ENCODE measurements around the gene CCDC102A. TPM values are rescaled to one million over a fixed set of nuclear protein-coding genes. Genes with fewer than 3 reads are reported as not detected.

CCDC102A gene
- total RNA-seq, 1 donor from 2014 or later = 10.1 TPM

DNA sequence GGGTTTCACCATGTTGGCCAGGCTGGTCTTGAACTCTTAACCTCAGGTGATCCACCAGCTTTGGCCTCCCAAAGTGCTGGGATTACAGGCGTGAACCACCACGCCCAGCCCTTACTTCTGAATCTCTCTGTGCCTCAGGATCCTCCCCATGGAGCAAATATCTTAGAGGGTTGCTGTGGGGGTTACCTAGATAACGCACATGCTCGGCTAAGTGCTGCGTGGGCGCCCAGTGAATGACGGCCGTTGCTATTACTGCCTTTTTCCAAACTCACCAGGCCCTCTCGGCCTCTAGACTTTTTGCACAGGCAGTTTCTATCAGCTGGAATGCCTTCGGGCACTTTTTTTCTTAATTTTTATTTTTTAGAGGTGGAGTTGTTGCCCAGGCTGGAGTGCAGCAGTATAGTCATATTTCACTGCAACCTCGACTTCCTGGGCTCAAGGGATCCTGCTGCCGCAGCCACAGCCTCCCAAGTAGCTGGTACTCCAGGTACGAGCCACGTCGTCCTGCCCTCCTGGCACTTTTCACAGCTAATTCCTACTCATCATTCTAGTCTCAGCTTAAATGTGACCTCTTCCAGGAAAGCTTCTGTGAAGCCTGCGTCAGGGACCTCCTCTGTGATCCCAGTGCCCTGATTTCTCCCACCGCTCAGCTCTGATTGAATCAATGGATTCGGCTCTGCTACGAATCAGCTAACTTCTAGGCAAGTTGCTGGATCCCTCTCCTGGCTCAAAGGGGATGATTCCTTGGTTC is 8.6 kb downstream of the CCDC102A start:
- intact Hi-C loops (cut with micrococcal nuclease) = loop anchor here (2.0 kb wide), 1 partner anchor 41 kb away; the partner anchor contains the start of gene DOK4

DNA sequence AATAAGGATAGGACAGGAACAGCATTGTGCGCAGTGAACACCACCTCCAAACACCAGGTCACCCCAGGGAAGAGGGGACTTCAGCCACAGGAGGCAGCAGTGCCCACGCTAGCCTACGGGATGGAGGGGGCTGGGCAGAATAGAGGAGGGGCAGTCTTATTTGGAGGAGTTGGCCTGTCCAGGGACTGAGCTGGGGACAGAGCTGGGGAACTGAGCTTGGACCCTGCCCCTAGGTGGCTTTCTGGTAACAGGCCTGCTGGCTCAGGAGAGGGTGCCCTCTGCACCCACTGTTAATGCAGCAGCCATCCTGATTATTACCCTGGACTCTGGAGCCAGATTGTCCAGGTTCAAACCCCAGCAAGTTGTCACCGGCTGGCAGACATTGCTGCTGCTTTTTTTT is 9.3 kb downstream of the CCDC102A start:
- intact Hi-C loops (cut with micrococcal nuclease) = no loop called here

DNA sequence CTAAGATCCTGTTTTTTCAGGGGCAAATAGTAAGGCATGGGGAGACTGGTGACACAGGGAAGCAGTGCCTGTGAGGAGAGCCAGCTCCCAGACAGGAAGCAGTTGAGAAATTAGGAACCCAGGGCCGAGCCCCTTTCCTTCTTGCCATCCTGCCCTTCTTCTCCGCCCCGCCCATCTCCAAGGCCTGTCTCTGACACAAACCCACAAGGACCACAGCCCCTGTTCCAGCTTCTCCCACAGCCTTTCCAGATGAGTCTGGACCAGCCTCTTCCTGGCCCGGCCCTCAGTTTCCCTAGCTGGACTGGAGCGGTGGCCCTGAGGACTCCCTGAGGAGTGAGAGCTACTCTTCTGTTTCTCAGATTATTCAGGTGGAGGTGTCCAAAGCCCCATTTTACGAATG is 9.9 kb downstream of the CCDC102A start:
- intact Hi-C loops (cut with micrococcal nuclease) = no loop called here

DNA sequence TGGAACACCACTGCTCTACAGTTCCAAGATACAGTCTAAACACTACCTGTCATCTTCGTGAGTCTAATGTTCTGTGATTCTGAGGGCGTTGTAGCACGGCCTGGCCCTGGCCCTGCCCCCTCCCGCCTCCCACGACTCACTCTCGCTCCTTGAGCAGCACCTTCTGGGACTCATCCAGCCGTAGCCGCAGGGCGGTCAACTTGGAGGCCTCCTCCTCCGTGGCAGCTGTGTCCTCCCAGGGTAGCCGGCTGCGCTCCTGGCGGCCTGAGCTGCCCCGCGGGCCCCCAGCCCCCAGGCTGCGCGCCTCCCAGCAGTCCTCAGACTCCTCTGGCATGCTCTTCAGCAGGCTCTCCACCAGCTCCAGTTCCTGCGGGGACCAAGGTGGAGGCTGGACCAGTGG is 10.6 kb downstream of the CCDC102A start:
- intact Hi-C loops (cut with micrococcal nuclease) = no loop called here

DNA sequence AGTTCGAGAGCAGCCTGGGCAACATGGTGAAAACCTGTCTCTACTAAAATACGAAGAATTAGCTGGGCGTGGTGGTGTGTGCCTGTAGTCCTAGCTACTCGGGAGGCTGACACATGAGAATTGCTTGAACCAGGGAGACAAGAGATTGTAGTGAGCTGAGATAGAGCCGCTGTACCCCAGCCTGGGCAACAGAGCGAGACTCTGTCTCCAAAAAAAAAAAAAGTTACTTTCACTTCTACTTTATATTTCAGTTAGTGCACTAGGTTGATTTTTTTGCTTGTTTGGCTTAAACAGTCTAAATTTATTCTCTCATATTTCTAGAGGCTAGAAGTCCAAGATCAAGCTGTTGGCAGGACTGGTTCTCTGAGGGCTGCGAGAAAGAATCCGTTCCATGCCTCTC is 13.4 kb downstream of the CCDC102A start:
- intact Hi-C loops (cut with micrococcal nuclease) = no loop called here

DNA sequence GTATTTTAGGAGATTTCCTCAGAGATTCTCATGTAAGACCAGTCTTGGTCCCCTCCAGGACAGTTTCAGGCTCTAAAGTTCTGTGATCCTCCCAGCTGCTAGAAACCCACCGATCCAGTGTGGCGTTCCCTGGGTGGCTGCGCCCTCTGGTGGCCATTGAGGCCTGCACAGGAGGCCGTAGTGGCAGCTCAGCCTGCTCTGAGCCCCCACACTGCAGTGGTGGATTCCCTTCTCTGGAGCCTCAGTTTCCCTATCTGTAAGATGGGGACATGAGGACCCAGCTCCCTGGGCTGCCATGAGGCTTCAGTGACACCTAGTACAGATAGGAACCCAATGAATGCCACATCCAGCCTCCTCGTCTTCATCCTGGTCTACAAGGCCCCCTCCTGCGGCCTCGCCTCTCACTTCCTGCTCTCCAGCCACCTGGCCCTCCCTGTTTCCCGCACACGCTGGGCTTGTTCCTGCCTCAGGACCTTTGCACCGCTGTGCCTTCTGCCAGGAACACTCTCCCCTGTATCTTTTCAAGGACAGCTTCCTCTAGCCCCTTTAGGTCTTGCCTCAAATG is 16.5 kb downstream of the CCDC102A start:
- intact Hi-C loops (cut with micrococcal nuclease) = loop anchor here (1.0 to 5.0 kb wide), 4 partner anchors 43 to 220 kb away; partner anchors contain the start of gene POLR2C

DNA sequence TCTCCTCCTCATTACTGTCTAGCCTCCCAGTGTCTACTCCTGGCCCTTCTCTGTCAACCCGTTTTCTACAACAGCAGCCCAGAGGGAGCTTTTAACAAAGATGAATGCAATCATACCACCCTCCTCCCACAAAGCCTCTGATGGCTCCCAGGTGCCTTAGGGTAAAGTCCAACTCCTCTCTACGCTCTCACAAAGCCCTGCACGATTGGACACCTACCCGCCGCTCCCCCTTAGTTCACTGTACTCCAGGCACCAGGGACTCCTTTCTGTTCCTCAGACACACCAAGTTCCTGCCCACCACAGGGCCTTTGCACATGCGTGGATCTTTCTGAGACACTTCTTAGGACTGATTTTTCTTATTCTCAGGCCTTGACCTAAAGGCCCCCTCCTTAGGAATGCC is 17.4 kb downstream of the CCDC102A start:
- intact Hi-C loops (cut with micrococcal nuclease) = loop anchor here (1.0 to 5.0 kb wide), 4 partner anchors 42 to 219 kb away; partner anchors contain the start of gene POLR2C

DNA sequence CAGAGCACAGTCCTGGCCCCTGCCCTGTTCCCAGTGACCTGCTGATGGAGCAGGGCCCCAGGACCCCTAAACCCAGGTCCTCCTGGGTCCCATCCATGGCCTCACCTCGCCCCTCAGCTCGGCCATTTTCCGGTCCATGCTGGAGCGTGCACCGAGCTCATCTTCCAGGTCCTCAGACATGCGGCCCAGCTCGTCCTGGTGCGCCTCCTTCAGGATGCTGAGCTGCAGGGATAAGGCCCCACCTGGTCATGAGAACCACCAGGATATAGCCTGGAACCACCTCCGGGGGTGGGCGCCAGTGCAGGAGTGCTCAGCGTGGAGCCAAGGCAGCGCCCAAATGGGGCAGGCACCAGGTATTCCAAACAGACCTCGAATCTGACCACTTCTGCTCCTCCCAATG is 17.9 kb downstream of the CCDC102A start:
- intact Hi-C loops (cut with micrococcal nuclease) = loop anchor here (5.0 kb wide), 1 partner anchor 41 kb away; no protein-coding TSS in a partner anchor

DNA sequence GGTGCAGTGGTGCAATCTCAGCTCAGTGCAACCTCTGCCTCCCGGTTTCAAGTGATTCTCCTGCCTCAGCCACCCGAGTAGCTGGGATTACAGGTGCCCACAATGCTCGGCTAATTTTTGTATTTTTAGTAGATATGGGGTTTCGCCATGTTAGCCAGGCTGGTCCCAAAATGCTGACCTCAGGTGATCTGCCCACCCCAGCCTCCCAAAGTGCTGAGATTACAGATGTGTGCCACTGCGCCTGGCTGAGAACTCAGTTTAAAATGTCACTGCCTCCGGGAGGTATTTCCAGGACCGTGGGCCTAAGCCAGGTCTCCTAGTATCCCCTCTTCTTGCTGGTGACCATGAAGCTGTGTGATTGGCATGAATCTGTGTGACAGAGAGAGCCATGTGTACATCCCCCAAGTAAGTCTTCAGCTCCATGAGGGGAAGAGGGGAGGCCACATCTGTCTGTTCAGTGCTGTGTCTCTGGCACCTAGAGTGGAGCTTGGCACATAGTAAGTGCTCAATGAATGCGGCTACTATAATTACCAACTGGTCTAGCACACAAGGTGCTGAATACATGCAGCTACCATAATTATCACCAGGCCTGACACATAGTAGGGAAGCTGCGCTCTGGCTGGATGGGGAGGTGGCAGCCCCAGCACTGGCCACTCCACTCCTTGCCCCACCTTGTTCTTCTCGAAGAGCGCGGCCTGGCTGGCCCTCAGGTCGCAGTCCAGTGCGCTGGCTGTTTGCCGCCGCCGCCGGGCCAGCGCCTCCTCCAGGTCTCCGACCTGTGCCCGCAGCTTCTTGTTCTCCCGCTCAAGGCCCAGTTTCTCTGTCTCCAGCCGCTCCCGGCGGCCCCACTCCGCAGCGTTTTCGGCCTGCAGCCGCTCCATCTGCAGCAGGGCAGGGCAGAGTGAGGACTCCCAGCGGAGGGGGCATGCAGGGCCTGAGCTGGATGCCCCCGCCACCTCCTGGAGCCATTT is 18.7 kb downstream of the CCDC102A start:
- intact Hi-C loops (cut with micrococcal nuclease) = loop anchor here (5.0 kb wide), 1 partner anchor 40 kb away; no protein-coding TSS in a partner anchor

DNA sequence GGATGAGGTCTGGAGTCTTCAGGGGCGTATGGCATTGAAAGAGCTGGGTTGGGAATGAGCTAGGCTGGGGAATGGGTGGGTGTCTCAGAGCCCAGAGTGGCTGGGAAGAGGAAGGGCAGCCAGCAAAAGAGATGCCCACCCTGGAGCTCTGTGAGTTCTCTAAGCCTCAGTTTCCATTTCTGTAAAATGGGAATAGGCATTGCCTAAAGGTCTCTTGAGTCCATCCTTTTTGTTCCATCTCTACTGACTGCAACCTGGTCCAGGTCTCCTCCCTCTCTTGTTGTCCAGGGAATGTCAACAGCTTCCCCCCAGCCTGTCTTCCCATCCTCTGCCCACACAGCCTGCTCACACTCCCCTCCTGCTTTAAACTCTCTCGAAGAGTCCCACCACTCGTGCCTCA is 19.6 kb downstream of the CCDC102A start:
- intact Hi-C loops (cut with micrococcal nuclease) = loop anchor here (5.0 kb wide), 1 partner anchor 39 kb away; no protein-coding TSS in a partner anchor

DNA sequence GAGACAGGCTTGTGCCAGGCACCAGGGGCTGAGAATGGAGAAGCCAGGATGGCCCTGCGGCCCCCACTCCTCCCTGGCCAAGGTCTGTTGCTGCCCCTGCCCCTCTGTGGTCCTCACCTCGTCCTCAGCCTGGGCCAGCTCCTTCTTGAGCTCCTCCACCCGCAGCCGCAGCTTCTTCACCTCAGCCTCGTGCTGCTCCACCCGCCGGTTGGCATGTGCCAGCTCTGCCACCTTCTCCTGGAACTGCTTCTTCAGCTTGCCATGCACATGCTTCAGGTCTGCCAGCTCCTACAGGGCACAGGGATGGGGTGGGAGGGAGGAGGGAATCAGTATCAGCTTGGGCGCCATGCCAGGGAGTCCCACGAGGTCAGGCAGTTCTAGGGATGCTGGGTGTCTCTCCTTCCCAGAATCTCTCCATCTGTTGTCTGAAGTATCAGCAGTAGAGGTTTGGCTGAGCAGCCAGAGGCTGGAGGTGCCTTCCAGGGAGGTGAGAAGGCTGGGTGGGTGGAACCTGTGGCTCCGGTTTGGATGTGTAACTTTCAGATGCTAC is 20.1 kb downstream of the CCDC102A start:
- intact Hi-C loops (cut with micrococcal nuclease) = loop anchor here (5.0 kb wide), 1 partner anchor 39 kb away; no protein-coding TSS in a partner anchor

DNA sequence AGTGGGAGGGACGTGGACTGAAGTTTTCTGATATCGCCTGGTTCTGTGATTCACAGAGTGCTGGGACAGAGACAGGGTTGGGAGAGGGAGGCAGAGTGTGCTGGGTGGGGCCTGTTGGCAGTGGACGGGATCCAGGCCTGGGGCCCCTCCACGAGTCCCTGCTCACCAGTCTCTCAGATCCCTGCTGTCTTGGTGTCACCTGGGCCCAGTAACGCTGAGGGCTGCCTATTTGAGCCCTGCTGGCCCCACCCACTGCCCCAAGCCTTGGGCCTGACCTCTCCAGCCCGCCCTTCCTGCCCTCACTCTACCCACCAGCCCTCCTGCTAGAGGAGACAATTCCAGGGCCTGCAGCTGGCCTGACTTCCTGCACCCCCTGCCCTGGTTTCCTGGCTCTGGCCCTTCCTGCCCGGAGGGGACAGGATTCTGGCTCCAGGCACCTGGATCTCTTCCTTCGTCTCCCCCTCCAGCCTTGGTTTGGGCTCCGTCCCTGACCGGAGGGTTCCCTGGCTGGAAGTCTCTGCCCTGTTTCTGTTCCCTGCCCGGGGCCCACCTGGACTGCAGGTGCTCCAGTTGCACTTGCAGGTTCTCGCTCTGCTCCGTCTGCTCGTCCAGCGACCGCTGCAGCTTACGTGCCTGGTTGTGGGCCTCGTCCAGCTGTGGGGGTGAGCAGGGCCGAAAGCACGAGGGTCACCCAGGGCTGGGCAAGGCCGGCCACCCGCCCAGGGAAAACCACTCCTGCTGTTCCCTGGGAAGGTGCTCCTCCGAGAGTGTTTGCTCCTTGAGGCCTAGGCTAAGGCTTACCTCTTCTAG is 21.4 kb downstream of the CCDC102A start:
- intact Hi-C loops (cut with micrococcal nuclease) = loop anchor here (5.0 kb wide), 1 partner anchor 38 kb away; no protein-coding TSS in a partner anchor

DNA sequence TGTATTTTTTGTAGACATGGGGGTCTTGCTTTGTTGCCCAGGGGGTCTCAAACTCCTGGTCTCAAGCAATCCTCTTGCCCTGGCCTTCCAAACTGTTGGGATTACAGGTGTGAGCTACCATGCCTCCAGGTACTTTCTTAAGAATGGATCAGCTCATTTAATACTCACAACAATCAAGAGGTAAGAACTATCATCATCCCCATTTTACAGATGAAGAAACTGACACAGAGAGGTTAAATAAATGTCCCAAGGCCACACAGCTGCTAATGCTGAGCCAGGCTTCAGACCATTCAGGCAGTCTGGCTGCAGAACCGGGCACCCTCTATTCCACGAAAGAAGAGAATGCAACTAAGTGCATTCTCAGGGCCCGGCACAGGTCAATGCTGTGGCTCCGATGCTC is 22.0 kb downstream of the CCDC102A start:
- intact Hi-C loops (cut with micrococcal nuclease) = no loop called here

DNA sequence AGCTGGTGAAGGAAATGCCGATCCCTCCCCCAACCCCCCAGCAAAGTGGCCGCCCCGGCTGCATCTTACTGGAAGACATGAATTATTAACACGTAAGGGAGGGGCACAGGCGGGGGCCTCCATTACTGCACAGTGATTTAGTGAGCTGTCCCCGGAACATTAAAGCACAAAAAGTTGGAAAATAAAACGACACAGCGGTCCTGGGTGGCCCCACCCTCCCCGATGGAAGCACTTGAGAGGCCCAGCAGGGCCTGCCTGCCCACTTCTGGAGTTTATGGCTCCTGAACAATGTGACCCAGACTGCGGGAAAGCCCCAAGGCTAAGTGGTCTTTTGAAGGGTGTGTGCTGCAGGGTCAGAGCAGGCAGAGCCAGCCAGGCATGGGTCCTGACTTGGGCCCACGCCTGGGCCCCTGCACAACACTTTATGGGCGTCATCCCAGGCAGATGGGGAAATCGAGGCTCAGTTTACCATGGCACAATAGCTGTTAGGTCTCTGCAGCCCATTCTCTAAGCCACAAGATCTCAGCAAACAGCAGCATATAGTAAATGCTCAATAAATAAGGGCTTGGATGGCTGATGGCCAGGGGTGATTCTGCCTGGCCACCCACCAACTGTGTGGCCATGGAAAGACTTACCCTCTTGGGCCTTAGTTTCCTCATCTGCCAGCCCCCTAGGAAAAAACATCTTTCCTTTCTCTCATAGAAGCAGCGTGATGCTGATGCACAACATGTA is 22.8 kb downstream of the CCDC102A start:
- intact Hi-C loops (cut with micrococcal nuclease) = no loop called here

DNA sequence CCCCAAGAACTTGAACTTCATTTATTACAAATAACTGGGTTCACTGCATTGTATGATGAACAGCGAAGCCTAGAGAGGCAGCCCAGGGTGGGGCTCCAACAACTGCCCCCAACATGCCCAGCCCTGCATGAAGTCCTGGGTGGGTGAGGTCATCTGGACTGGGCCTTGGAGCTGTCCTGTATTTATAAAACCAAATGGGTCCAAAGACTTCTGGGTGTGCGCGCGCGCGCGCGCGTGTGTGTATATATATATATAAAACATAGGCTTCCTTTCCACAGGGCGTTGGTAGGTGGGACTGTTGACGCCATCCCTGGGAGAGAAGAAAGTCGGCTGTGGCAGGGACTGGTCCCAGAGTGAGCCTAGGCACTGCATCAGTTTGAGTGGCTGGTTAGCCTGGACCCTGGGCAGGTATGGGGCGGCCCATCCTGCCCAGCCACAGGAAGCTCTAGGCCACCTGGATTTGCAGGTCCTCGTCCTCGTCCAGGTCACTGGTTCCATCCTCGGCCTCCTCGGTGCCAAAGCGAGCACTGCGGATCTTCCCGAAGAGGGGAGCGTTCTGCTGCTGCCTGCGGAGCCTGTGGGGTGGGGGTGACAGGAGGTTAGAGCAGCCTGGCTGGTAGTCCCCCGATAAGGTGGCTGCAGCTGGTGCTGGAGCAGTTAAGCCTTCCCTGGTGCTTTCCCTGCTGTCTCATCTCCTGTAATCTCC is 23.9 kb downstream of the CCDC102A start:
- intact Hi-C loops (cut with micrococcal nuclease) = no loop called here

DNA sequence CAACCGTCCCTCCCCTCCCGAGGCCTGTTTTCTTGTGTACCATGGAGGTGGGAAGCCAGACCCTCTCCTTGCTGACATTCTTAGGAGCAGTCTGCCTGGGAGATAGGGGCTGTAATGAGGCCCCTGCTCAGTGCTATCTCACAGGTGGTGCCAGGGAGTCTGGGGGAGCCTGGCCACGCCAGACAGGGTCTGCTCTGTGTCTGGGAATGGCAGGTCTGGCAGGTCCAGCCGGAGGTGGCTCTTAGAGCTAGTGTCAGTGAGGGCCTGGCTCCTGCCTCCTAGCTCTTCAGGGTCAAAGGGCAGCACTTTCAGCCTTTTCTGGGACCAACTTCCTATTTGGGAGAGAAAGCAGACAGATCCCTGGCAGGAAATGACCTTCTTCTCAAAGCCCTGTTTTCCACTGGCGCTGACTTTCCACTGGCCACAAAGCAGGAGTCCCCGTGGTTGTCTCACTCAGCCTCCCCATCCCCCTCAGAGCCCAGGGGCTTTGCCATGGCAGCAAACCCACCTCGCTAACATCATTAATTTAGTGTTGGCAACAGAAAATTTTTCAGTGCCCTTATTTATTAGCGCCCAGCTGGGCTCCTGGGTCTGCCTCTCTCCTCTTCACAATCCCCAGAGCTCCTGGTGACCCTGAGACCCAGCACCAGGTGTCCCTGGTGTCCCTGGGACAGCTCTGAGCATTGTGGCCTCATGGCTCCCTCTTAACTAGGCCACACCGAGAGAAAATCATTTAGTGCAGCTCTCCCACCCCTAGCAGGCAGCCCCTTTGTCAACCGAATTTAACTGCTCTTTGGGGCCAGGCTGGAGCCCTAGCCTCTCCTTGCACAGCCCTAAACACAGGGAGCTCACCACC is 26.1 kb downstream of the CCDC102A start:
- intact Hi-C loops (cut with micrococcal nuclease) = no loop called here

DNA sequence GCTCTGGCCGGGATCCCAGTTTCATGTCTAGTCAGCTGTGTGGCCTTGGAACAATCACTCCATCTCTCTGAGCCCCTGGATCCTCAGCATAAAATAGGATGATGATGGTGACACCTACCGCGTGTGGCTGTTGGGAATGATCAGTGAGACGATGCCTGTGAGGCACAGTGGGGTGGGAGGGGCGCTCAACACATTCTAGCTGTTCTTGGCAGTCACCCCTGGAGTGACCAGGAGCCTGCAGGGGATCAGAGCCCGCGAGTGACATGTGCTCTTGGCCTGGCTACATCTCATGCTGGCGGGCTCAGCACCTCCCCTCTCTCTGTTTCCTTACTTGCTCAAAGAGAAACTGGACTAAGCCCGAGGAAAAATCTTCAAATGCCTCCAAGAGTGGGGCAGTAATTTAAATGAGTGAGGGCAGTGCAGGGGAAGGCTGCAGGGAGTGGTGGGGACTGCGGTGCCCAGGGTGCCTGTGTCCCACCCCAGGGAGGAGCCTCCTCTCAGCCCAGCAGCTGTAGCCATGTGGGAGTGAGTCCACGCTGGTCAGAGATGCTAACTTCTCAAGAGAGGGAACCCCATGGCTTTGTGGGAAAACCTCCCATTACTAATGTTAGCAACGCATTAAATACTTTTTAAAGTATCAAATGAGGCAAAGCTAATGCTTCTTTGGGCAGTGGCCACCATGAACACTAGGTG is 27.0 kb downstream of the CCDC102A start:
- intact Hi-C loops (cut with micrococcal nuclease) = no loop called here

Data from T-helper 2 cell treated with Interferon-gamma antibody and Interleukin-4, amounts not matched to agents 100 ng/mL and 5 ng/mL, for 36 hours (primary cell).